Motor neuron (in vitro differentiated cells): ENCODE measurements around the gene TNFSF11. TPM values are rescaled to one million over a fixed set of nuclear protein-coding genes. Genes with fewer than 3 reads are reported as not detected.

Experiments
- ATAC-seq, 8 experiments: fragments of 200-7000 bp; cut with Tn5 transposase; replicated peaks in 6 of 8; 2 replicates each; pipeline ENCODE4 v1.8.0; 2021; ENCODE audit warnings: mild to moderate bottlenecking in 8 of 8, moderate library complexity in 8 of 8
- H3K27ac ChIP-seq, 2 donors: fragments of 250-450 bp; sonication (Bioruptor Pico); 2 replicates each; pipeline ENCODE4 v1.9.0; 2021; ENCODE audit warnings: antibody characterized with exemption in 2 of 2, mild to moderate bottlenecking in 2 of 2, moderate library complexity in 1 of 2
- H3K4me1 ChIP-seq, 2 donors: fragments of 250-450 bp; sonication (Bioruptor Pico); replicated peaks in 1 of 2; 2 replicates each; pipeline ENCODE4 v1.6.1; 2021; ENCODE audit warnings: antibody characterized with exemption in 2 of 2, mild to moderate bottlenecking in 2 of 2, moderate library complexity in 1 of 2
- H3K4me3 ChIP-seq, 5 donors: fragments of 250-450 bp; sonication (Bioruptor Pico); 2 replicates each; pipeline ENCODE4 v1.9.0; 2021; ENCODE audit warnings: antibody characterized with exemption in 5 of 5, mild to moderate bottlenecking in 5 of 5, moderate library complexity in 4 of 5
- WGBS, 10 experiments: fragments of 450-650 bp; shearing (Covaris generic); methylation state at CpG; one replicate each; pipeline ENCODE4 v1.0.0; 2022; 5-methylcytosine and 5-hydroxymethylcytosine counted together
- in situ Hi-C, 9 experiments: fragments of 400-800 bp; cut with MboI; loops; one replicate each; pipeline ENCODE4 v1.15.0; 2021; ENCODE audit warnings: low sequenced_read_pairs in 9 of 9, low pct_unique_long_range_greater_than_20kb in 2 of 9; ENCODE audit not compliant: unreplicated experiment in 9 of 9
- total RNA-seq, 8 experiments: library from RNA; unstranded; fragments of 300-600 nt; gene quantifications; 2 replicates each; pipeline versions ENCODE4 v1.2.3 to v1.2.4, GENCODE V29; 2022

Gene TNFSF11
- total RNA-seq, 8 experiments from 2014 or later, result 0.16 to 0.50 (median 0.28) TPM; not detected in 3

GRCh38 chr13:42652642-42653415 lies 78.9 kb downstream of the TNFSF11 start:
- in situ Hi-C loops, result no loop called here
- 50 to 100% (median 73%) methylated on average over 1 of the region's 1 CpG; no CpG with 5 or more reads in 4 of the 10 experiments for WGBS, 10 experiments

GRCh38 chr13:42653679-42654078 lies 79.7 kb downstream of the TNFSF11 start:
- 0 to 86% (median 42%) methylated on average over 1 to 3 of the region's 3 CpGs; no CpG with 5 or more reads in 2 of the 10 experiments for WGBS, 10 experiments
- in situ Hi-C loops, result no loop called here
- Histone ChIP-seq H3K4me3 (no peak overlapping the region), H3K4me1 (peaks cover 16 to 24% of the 10 kb centered on the region in 2 donors), H3K27ac (no peak overlapping the region)
- ATAC-seq, result peak in 6 of 8 experiments; percentile 58 to 86 (median 81)

More at GRCh38 chr13:42652642-42653415, 78.9 kb downstream of the TNFSF11 start:
- H3K4me3 ChIP-seq, result no peak overlapping the region
- no peak for ATAC-seq
- no peak overlapping the region for H3K27ac ChIP-seq
- H3K4me1 ChIP-seq, result peaks cover 16 to 24% of the 10 kb centered on the region in 2 donors

GRCh38 chr13:42654212-42654611 lies 80.3 kb downstream of the TNFSF11 start:
- in situ Hi-C loops, result no loop called here
- Histone ChIP-seq H3K27ac (no peak overlapping the region), H3K4me3 (no peak overlapping the region), H3K4me1 (peaks cover 16 to 24% of the 10 kb centered on the region in 2 donors)
- no peak for ATAC-seq

GRCh38 chr13:42654722-42655121 lies 80.8 kb downstream of the TNFSF11 start:
- Histone ChIP-seq H3K27ac (no peak overlapping the region), H3K4me3 (no peak overlapping the region), H3K4me1 (peaks cover 16 to 24% of the 10 kb centered on the region in 2 donors)
- WGBS, 10 experiments, result 0 to 88% (median 55%) methylated on average over 1 of the region's 1 CpG
- no peak for ATAC-seq
- in situ Hi-C loops, result no loop called here

GRCh38 chr13:42656161-42656560 lies 82.2 kb downstream of the TNFSF11 start:
- Histone ChIP-seq H3K4me3 (no peak overlapping the region), H3K4me1 (peaks cover 16 to 24% of the 10 kb centered on the region in 2 donors), H3K27ac (no peak overlapping the region)
- in situ Hi-C loops, result no loop called here
- WGBS, 10 experiments, result 0 to 60% (median 0%) methylated on average over 1 of the region's 1 CpG; no CpG with 5 or more reads in 7 of the 10 experiments
- no peak for ATAC-seq

- in situ Hi-C loops, result no loop called here
- no peak for ATAC-seq
- H3K27ac ChIP-seq, result no peak overlapping the region
- 40 to 100% (median 78%) methylated on average over 1 to 5 of the region's 5 CpGs; no CpG with 5 or more reads in 2 of the 10 experiments for WGBS, 10 experiments
- H3K4me3 ChIP-seq, result no peak overlapping the region
- peaks cover 16 to 24% of the 10 kb centered on the region in 2 donors for H3K4me1 ChIP-seq
These were observed 83.0 kb downstream of the TNFSF11 start for GRCh38 chr13:42656958-42657357.

Other genes with a start within 250 kb of the TNFSF11 start
- 10 to 100 TPM in 1 of 8 experiments, under 1 TPM in 6, not detected in 1; 0.05 to 11.5 (median 0.17) TPM for gene FAM216B, start 207.4 kb downstream of the TNFSF11 start, total RNA-seq